Chondrocyte (in vitro differentiated cells): ENCODE measurements around the gene FAM168B. TPM values are rescaled to one million over a fixed set of nuclear protein-coding genes. Genes with fewer than 3 reads are reported as not detected.
A peak's percentile ranks its signal among the peaks of the same experiment; 100 is the strongest.
"Not testable (repeated sequence)": the region's sequence is repeated elsewhere in the genome, so short reads cannot be mapped to it uniquely, and the experiment has no call there.

Experiments
- DNase-seq: peaks from one replicate; pipeline ENCODE4 v3.0.0; 2021; ENCODE audit warnings: mixed read lengths, low spot score
- H3K27ac Mint-ChIP-seq: one replicate; pipeline ENCODE4 v1.8.0; 2021; ENCODE audit warnings: mild to moderate bottlenecking, moderate library complexity, mixed read lengths; ENCODE audit not compliant: unreplicated experiment
- H3K27me3 Mint-ChIP-seq: 2 replicates; pipeline ENCODE4 v1.8.0; 2021; ENCODE audit warnings: low read depth, mixed read lengths
- H3K36me3 Mint-ChIP-seq: 2 replicates; pipeline ENCODE4 v1.8.0; 2021; ENCODE audit warnings: low read depth, mixed read lengths
- H3K4me1 Mint-ChIP-seq: 2 replicates; pipeline ENCODE4 v1.8.0; 2021; ENCODE audit warnings: low read depth, mild to moderate bottlenecking, mixed read lengths
- H3K4me3 Mint-ChIP-seq: one replicate; pipeline ENCODE4 v1.8.0; 2021; ENCODE audit warnings: mild to moderate bottlenecking, moderate library complexity, mixed read lengths; ENCODE audit not compliant: unreplicated experiment
- H3K9me3 Mint-ChIP-seq: 2 replicates; pipeline ENCODE4 v1.8.0; 2021; ENCODE audit warnings: low read depth, mixed read lengths
- total RNA-seq: library from RNA; stranded (reverse); gene quantifications from 3 replicates; pipeline ENCODE4 v1.2.1, GENCODE V29; 2021
- TF ChIP-seq, protein P1 (sequence below): fragments of 200-600 bp; sonication (generic); IDR thresholded peaks from 2 replicates; pipeline ENCODE4 v1.5.0; 2021; ENCODE audit warnings: antibody characterized with exemption, mild to moderate bottlenecking, moderate library complexity

Gene FAM168B
- total RNA-seq, 1 donor from 2014 or later, result 111 TPM

DNA sequence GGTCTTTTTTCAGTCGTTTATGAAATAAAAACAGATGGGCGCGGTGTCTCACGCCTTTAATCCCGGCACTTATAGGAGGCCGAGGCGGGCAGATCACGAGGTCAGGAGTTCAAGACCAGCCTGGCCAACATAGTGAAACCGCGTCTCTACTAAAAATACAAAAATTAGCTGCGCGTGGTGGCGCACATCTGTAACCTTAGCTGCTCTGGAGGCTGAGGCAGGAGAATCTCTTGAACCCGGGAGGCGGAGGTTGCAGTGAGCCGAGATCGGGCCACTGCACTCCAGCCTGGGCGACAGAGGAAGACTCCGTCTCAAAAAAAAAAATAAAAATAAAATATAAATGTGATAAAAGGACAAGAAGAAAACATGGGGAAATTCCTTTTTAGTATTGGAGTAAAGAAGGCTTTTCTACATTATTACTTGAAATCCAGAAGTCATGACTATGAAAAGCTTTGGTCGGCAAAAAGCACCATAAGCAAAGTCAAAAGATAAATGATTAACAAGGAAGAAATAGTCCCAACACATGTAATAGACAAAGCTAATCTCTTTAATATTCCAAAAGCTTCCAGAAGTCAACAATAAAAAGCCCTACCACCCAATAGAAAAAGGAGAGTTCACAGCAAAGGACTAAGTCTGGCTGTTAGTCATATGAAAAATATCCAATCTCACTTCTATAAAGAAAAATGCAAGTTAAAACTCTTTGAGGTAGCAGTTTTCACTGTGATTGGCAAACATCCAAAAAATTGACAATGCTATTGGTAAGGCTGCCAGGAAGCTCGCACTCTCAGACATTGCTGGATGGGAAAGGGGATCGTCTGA, 1.4 kb upstream of the FAM168B start:
- Mint-ChIP-seq H3K27me3 (no peaks in the 10 kb centered on the region), H3K4me3 (peak overlapping the region; percentile 92), H3K4me1 (peaks cover 23% of the 10 kb centered on the region), H3K9me3 (no peaks in the 10 kb centered on the region), H3K36me3 (no peaks in the 10 kb centered on the region), H3K27ac (no peak overlapping the region)
- no peak for DNase-seq
- TF ChIP-seq, protein P1, sequence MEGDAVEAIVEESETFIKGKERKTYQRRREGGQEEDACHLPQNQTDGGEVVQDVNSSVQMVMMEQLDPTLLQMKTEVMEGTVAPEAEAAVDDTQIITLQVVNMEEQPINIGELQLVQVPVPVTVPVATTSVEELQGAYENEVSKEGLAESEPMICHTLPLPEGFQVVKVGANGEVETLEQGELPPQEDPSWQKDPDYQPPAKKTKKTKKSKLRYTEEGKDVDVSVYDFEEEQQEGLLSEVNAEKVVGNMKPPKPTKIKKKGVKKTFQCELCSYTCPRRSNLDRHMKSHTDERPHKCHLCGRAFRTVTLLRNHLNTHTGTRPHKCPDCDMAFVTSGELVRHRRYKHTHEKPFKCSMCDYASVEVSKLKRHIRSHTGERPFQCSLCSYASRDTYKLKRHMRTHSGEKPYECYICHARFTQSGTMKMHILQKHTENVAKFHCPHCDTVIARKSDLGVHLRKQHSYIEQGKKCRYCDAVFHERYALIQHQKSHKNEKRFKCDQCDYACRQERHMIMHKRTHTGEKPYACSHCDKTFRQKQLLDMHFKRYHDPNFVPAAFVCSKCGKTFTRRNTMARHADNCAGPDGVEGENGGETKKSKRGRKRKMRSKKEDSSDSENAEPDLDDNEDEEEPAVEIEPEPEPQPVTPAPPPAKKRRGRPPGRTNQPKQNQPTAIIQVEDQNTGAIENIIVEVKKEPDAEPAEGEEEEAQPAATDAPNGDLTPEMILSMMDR, result no peak

DNA sequence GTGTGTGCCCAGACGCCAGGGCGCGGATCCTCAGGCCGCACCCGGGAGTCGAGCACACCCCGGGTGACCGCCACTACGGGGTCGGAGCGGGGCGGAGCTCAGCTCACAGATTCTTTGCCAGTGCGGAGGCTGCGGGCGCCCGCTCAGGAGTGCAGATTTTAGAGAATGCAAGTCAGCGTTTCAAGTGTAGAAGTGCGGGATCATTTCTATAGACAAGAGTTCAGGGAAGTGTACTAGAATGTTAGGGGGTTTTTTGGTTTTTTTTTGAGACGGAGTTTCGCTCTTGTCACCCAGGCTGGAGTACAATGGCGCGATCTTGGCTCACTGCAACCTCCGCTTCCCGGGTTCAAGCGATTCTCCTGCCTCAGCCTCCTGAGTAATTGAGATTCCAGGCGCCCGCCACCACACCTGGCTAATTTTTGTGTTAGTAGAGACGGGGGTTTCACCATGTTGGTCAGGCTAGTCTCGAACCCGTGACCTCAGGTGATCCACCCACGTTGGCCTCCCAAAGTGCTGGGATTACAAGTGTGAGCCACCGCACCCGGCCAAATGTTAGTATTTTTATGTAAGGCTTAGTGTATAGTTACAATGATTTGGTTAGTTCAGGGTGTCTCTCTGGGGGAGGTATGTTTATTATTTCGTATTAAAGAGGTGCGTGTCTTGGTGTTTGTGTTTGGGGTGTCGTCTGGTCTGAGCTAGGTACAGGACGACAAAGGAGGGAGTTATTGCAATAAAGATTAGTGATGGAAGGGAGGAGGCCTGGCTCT, 619 bp upstream of the FAM168B start:
- Mint-ChIP-seq H3K4me3 (peak overlapping the region; percentile 92), H3K4me1 (peaks cover 23% of the 10 kb centered on the region), H3K36me3 (no peaks in the 10 kb centered on the region), H3K27ac (peak overlapping the region; percentile 96), H3K27me3 (no peaks in the 10 kb centered on the region), H3K9me3 (no peaks in the 10 kb centered on the region)
- DNase-seq, result no peak
- TF ChIP-seq, protein P1, result no peak

GRCh38 chr2:131092458-131093005, 728 bp downstream of the FAM168B start:
- H3K4me1 Mint-ChIP-seq, result peaks cover 23% of the 10 kb centered on the region
- H3K27ac Mint-ChIP-seq, result peak overlapping the region; percentile 87
- H3K27me3 Mint-ChIP-seq, result no peaks in the 10 kb centered on the region
- H3K9me3 Mint-ChIP-seq, result no peaks in the 10 kb centered on the region
- TF ChIP-seq, protein P1, result no peak
- DNase-seq, result no peak
- H3K4me3 Mint-ChIP-seq, result peak overlapping the region; percentile 72
- no peaks in the 10 kb centered on the region for H3K36me3 Mint-ChIP-seq

GRCh38 chr2:131085646-131086045, 7.6 kb downstream of the FAM168B start:
- peaks cover 8% of the 10 kb centered on the region for H3K4me1 Mint-ChIP-seq
- TF ChIP-seq, protein P1, result no peak
- no peak overlapping the region for H3K4me3 Mint-ChIP-seq
- no peaks in the 10 kb centered on the region for H3K9me3 Mint-ChIP-seq
- H3K36me3 Mint-ChIP-seq, result peaks cover 15% of the 10 kb centered on the region
- no peaks in the 10 kb centered on the region for H3K27me3 Mint-ChIP-seq
- H3K27ac Mint-ChIP-seq, result no peak overlapping the region
- no peak for DNase-seq

DNA sequence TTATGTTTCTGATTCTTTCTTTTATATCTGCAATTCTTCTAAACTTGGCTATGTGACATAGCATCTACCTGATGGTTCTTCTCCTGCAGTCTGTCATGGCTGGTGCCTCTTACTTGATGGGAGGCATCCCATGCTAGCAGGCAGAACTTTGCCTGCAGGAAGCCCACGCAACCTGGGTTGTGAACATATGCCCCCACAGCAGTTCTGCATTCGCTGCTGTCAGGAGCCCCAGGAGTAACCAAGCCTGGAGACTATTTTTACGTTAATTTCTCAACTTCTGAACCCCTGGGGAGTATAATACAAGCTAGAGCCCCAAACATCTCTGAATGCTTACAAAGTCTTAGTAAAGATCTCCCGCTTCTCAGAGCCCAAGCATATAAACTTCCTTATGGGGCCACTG, 12.1 kb downstream of the FAM168B start:
- Mint-ChIP-seq H3K9me3 (no peaks in the 10 kb centered on the region), H3K27ac (no peak overlapping the region), H3K4me3 (no peak overlapping the region), H3K4me1 (peaks cover 8% of the 10 kb centered on the region), H3K36me3 (peaks cover 30% of the 10 kb centered on the region), H3K27me3 (no peaks in the 10 kb centered on the region)
- TF ChIP-seq, protein P1, result no peak
- no peak for DNase-seq

GRCh38 chr2:131079931-131080330, 13.3 kb downstream of the FAM168B start:
- H3K27ac Mint-ChIP-seq, DNase-seq, H3K4me3 Mint-ChIP-seq, H3K27me3 Mint-ChIP-seq, H3K9me3 Mint-ChIP-seq, H3K4me1 Mint-ChIP-seq: not testable (repeated sequence)
- H3K36me3 Mint-ChIP-seq, result peaks cover 35% of the 10 kb centered on the region
